ENCODE measurements around the gene AMH. TPM values are rescaled to one million over a fixed set of nuclear protein-coding genes. Genes with fewer than 3 reads are reported as not detected.

Gene AMH
- polyA plus RNA-seq, 1 donor: 6.1 TPM

DNA sequence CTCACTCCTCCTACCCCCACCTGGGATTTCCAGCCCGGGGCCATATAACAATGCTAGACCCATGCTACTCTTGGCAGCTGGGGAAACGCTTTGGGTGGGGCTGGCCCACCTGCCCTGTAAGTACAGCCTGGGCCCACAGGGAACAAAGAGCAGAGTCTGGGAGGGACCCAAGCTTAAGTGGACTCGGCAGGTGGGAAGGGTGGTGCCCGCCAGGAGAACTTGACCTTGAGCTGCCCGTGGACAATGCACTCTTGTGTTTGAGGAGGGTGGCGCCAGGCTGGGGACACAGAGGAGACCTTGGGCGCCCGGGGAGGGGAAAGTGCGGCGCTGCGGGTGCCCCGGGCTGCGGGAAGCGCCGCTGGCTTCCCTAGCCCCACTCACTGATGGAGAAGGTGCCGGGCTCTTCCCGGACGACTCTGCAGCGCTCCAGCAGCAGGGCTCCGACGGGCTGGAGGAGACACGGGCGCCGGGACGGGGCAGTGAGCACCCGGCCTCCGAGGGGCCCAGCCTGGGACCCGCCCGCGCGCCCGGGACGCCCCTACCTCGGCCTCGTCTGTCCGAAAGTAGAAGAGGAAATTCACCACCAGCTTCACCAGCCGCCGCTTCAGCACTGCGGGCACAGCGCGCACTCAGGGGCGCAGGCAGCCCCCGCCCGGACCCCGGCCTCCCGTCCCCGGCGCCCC is 13.6 kb upstream of the AMH start:
- DNase-seq (ENCODE audit: low read depth): no peak

DNA sequence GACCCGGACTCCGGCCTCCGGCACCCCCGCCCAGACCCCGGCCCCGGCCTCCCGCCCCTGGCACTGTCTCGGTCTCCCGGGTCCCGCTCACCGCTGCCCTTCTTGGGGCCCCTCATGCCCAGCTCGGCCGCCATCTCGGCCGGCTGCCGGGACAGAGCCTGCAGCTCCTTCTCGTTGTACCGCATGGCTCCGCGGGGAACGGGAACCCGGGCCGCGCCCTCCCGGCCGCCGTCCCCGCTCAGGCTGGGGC is 13.1 kb upstream of the AMH start:
- no peak for DNase-seq (ENCODE audit: low read depth)

DNA sequence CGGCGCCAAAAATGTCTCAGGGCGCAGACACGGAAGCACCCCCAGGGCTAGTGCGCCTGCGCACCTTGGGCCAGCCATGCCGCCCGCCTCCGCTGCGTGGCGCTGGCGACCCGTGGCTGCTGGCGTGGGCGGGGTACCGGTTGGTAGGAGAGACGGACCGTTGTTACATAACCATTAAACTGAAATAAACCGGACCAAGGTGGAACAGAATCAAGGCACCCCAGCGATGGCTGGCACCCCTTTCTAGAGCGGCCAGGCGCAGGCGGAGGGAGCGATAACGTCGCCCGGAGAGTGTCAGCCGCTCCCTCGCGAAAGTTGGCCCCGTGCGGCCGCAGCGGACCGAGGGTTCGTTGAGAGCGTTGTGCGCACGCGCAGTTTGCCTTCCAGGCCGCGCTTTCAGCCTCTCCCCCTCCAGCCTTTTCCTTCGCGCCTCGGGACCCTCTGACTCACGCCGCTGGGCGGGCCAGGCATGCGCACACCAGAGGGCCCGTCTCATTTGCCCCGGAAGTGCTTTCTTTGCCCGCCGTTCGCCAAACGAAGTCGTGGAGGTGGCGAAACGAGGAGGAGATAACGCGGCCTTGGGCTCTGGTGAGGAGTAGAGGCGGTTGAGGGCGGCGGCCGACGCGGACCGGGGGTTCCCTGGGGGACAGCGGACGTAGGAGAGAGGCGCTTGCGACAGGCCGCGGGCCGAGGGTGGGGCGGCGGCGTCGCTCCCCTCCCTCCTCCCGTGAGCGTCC is 12.6 kb upstream of the AMH start, which contains the start of the genes PLEKHJ1 and SF3A2:
PLEKHJ1 (minus strand) TSS at position 16 of the 737 bp plus-strand sequence. CDS start 81 bp downstream, outside the sequence.
SF3A2 (plus strand) TSS at position 511 of the 737 bp plus-strand sequence. CDS start 6,595 bp downstream, outside the sequence.
- peak; percentile 95 for DNase-seq (ENCODE audit: low read depth)

DNA sequence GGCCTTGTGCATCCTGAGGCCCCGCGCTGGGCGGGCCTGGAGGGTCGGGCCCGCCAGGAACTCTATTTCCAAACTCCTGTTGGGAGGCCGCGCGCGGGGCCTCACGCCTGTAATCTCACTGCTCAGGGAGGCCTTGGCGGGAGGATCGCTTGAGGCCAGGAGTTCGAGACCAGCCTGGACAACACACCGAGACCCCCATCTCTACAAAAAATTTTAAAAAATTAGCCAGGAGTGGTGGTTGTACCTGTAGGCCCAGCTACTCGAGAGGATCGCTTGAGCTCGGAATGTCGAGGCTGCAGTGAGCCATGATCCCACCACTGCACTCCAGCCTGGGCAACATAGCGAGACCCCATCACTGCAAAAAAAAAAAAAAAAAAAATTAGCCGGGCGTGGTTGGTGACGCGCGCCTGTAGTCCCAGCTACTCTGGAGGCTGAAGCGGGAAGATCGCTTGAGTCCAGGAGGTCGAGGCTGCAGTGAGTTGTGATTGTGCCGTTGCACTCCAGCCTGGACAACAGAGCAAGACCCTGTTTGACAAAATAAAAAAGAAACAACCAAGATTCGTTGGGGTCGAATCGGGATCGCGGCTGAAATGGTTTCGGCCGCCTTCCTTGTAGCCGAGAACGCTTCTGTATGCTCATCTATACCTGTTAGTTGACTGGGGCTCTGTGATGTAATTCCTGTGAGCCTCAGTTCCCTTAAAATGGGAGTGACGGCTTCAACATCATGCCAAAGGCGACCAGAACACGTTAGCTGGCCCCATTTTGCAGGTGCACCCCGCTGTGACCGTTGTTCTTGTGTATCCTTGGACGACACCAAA is 11.9 kb upstream of the AMH start:
- DNase-seq (ENCODE audit: low read depth): no peak

DNA sequence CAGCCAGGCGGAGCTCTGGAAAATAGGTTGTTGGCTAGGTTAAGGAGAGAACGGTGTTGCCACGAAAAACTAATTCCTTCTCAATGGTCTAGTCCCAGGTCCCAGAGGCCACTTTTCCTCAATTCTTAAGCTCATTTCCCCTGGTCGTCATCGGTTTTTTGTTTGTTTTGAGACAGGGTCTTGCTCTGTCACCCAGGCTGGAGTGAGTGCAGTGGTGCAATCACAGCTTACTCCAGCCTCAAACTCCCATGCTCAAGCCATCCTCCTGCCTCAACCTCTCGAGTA is 11.3 kb upstream of the AMH start:
- DNase-seq (ENCODE audit: low read depth): no peak

DNA sequence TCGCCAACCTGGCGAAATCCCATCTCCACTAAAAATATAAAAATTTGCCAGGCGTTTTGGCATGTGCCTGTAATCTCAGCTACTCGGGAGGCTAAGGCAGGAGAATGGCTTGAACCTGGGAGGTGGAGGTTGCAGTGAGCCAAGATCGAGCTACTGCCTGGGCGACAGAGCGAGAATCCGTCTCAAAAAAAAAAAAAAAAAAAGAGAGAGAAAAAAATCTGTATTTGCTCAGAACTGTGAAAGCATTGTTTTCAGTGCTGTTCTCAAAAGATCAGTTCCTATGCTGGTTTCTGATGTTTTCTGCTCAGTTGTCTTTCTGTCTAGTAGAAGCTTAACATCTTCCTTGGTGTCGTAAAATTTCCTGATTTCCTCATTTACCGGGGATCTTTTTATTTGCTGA is 9.9 kb upstream of the AMH start:
- no peak for DNase-seq (ENCODE audit: low read depth)

DNA sequence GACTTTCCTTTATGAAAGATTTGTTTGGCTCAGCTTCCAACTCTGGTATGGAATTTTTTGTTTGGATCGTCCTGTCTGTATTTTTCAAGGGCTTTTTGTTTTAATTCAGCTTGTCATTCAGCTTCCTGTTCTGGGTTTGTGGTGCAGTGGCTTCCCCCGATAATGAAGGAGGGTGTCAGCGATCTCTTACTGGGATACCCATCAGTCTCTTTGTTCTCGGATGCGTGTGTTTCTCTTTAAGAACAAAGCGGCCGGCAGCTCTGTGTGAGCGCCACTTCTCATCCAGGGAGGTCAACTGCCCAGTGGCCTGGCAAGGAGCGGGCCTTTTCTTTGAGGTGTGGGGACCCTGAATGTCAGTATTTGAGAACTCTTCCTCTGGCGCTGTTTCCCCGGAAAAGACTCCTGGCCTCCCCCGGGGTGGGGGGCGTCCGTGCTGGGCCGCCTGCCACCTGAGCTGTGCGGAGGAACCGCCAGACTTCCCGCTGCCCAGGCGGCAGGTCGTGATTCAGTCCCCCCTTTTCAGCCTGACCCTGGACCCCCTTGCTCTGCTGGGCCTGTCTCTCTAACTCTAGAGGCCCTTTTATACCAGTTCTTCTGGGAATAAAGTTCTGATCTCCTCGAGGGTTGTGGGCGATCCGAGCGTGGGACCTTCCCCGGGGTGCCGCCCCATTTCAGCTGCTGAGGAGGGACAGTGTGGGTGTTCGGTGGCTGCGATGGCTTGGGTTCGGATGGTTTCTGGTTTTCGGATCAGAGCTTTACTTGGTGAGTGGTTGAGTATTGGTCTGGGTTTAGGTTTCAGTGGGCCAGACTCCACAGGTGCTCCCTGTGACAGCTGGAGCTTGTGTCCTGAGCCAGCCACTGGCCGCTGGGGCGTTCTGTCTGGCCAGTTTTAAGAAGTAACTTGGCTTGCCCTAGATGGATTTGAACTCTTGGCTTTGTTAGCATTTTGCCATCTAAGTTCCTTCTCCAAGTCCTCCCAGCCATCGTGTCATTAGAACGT is 9.1 kb upstream of the AMH start:
- no peak for DNase-seq (ENCODE audit: low read depth)

DNA sequence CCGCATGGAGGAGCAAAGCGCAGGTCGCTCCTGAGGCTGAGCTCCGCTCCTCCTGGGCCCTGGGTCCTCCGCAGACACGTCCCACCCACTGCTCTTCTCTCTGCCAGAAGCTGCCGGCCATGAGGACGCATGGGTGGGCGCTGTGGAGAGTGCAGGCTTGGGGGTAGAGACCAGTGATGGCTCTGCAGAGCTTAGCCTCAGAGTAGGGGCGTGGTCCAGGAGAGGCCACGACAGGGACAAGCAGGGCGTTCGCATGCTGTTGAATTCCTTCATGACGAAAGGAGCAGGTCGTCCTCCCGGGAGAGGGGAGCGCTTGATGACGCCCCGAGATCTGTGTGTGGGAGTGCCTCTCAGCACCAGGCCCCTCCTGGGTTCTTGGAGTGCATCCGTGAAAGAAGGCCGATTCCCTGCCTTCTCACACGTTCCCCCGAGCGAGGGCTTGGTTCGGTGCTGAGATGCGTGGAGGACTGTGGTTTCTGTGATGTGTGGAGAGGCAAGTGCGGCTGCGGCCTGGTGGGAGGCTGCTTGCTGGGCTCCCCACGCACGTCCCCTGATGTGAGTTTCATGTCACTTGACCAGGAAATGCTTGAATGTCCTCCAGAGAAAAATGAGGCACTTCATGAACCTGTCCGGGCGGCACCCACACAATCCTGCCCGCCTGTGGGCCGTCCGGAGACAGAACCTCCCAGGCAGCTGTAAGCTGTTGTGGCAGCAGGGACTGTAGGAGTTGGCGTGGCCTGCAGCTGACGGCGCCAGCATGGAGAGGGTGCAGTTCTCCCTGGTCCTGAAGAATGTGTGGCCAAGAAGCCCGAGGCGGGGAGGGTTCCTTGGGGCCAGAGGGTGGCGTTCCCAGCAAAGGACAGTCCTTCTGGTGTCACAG is 8.0 kb upstream of the AMH start:
- DNase-seq (ENCODE audit: low read depth): no peak

DNA sequence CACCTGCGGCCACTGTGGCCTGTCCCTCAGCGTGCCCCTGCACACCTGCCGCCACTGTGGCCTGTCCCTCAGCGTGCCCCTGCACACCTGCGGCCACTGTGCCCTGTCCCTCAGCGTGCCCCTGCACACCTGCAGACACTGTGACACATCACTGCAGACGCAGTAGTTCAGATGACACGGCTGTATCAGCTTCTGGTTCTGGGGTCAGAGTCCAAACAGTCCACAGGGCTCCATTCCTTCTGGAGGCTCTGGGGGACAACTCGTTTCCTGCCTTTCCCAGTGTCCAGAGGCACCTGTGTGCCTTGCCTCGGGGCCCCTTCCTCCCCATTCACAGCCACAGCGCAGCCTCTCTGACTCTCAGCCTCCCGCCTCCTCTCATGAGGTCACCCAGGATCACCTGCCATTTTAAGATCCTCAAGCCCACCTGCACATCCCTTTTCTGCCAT is 7.0 kb upstream of the AMH start:
- no peak for DNase-seq (ENCODE audit: low read depth)

DNA sequence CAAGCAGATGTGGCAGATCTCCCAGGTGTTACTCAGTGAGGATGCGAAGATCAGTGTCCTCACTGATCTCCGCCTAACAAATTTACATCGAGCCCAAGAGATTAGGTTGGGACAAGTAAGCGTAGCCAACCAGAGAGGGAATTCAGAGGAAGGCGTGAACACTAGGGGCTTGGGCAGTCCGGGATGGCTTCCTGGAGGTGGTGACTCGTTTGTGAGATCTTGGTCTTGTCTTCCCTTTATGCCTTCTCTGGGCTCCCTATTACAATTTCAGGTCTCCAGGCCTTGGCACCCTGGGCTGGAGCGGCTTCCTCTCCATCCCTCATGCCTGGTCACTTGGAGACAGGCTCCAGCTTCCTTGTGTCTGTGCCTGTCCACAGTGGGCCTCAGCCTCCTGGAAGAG is 6.3 kb upstream of the AMH start:
- DNase-seq (ENCODE audit: low read depth): no peak

DNA sequence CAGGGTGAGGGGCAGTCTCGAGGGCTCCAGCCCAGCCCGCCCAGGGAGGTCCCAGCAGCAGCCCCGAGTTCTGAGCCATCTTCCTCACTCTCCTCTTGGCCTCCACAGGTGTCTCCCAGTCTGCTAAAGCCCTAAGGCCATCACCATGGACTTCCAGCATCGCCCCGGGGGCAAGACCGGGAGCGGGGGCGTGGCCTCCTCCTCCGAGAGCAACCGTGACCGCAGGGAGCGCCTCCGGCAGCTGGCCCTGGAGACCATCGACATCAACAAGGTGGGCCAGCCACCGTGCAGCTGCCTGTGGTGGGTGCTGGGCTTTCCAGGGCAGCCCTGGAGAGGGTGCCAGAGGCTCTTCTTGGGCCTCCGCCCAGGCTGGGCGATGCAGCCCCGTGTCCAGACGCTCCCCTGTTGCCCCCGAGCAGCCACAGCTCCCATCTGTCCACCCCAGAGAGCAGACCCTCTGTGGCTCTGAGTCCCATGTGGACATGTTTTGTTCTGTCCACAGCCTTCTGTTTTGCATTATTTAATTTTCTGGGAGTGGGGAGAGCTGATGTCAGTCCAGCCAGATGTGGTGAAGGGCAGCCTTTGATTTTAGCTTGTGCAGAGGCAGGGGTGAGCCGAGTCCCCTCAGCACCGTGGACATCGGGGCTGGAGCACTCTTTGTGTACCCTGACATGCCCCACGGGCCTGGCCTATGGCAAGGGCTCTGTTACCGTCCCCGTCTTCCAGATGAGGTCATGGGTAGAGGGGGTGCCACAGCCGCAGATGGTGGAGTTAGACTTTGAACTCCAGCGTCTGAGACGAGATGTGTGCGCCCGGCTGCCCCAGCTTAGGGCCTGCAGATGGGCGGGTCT is 5.6 kb upstream of the AMH start:
- DNase-seq (ENCODE audit: low read depth): no peak

DNA sequence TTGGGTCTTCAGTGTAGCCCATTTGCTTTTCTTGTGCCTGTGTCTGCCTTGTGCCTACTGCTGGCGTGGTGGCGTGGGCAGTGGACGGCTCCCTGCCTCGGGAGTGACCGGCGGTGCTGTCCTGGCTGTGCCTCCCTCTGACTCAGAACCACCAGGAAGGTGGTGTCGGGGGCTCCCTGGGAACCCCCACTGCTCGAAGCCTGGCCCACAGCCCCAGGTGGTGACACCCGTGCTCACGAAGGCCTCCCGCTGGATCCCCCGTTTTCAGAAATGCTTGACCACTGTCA is 5.1 kb upstream of the AMH start:
- DNase-seq (ENCODE audit: low read depth): no peak

DNA sequence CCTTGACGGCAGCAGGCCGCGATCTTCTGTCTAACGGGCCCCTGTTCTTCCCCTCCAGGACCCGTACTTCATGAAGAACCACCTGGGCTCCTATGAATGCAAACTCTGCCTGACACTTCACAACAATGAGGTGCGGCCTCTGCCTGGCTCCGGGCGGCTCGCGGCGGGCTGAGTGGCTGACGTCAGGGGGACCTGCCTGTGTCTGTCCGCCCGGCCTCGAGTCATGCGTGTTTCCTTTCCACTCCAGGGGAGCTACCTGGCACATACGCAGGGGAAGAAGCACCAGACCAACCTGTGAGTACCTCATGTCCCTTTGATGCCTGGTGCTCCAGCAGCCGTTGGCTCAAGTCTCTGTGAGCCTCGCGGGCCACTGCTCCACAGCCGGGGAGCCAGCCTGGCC is 4.6 kb upstream of the AMH start:
- no peak for DNase-seq (ENCODE audit: low read depth)

DNA sequence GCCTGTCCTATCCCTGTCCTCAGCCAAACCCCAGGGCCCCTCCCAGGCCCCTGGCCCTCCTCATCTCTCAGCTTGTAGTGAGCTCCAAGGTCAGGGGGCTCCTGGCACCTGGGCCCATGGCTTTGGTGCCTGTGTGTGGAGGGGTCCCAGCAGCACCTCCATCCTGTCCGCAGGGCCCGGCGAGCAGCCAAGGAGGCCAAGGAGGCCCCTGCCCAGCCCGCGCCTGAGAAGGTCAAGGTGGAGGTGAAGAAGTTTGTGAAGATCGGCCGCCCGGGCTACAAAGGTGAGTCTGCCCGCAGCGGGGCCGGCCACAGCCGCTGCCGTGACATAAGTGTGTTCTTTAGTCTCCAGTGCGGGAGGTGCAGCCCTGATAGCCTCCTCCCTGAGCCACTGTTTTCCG is 3.9 kb upstream of the AMH start:
- no peak for DNase-seq (ENCODE audit: low read depth)

DNA sequence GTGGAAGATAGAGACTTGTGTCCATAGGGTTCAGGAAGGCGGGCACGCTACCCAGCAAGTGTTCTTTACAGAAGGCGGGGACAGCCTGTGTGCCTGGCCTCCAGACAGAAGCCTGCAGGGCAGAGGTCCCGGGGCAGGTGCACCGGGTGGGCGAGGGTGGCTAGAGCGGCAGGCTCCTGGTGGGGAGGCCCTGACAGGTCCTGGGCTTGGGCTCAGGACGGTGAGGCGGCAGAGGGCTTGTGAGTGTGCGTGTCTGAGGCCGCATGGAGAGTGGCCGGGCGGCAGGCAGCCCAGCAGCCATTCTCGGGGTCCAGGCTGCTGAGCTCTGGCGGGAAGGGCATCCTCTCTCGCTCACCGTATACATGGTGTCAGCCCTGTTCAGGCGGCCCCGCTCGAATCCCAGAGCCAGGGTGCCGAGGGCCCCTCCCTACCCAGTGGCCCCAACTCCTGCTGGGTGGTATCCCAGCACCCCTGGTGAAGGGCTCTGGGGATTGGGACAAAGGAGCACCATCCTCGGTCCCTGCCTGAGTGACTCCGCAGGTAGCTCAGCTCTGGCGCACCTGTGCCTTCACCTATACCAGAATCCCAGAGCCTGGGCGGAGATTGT is 3.0 kb upstream of the AMH start:
- DNase-seq (ENCODE audit: low read depth): no peak

DNA sequence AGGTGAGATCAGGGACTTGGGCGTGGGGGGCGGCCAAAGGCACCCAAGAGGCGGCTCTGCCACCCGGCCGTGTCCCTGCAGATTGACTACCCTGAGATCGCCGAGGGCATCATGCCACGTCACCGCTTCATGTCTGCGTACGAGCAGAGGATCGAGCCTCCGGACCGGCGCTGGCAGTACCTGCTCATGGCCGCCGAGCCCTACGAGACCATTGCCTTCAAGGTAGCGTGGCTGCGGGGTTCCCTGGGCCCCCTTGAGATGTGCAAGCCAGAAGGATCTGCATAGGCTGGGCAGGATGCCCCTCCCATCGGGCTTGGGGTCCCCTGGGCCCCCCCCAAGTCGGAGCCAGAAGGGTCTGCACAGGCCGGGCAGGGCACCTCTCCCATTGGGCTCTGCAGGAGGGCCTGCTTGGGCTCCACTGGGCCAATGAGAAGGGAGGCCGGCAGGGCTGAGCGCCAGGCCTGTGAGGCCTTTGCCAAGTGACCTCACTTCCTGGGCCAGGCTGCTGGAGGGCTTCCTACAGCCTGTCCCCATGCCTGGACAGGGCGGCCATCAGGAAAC is 2.2 kb upstream of the AMH start:
- DNase-seq (ENCODE audit: low read depth): no peak

DNA sequence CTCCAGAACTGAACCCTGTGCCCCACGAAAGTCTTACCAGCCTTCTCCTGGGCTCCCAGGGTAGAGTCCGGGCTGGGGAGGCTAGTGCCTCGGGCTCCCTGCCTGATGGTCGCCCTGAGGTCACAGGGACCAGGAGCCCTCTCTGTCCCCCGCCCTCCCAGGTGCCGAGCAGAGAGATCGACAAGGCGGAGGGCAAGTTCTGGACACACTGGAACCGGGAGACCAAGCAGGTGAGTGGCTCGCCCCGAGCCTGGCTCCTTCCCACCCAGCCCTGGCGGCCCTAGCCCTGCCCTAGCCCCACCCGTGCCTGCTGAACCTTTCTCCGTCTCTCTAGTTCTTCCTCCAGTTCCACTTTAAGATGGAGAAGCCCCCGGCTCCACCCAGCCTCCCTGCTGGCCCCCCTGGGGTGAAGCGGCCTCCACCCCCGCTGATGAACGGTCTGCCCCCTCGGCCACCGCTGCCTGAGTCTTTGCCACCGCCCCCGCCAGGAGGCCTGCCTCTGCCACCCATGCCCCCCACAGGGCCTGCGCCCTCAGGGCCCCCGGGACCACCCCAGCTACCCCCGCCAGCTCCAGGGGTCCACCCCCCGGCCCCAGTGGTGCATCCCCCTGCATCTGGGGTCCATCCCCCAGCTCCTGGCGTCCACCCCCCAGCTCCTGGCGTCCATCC is 1.6 kb upstream of the AMH start:
- no peak for DNase-seq (ENCODE audit: low read depth)

DNA sequence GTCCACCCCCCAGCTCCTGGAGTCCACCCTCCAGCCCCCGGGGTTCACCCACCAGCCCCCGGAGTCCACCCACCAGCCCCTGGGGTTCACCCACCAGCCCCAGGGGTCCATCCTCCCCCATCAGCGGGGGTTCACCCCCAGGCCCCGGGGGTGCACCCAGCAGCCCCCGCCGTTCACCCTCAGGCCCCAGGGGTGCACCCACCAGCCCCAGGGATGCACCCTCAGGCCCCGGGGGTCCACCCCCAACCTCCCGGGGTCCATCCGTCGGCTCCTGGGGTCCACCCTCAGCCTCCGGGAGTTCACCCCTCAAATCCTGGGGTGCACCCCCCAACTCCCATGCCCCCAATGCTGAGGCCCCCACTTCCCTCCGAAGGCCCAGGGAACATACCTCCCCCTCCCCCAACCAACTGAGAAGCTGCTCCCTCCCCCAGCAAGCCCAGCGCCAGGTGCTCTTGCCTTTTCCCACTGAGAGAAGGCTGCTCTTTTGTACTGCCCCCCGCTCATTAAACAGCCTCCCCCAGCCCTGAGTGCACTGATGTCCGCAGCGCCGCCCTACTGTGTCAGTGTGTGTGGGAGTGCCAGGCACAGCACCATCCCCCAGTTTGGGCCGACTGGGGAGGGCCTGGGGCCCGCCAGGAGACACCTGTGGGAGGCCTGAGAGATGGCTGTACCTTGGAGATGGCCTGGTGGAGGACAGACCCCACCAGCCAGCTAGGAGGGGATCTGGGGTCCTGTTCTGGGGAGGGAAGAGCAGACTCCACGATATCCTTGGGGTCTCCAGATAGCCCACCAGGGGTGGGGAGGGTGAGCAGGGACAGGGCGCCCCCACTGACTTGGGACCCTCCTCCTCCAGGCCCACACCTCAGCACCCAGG is 750 bp upstream of the AMH start:
- DNase-seq (ENCODE audit: low read depth): no peak

All from forelimb muscle (tissue), 1 donor.